HepG2 (cell line): ENCODE measurements around the gene DAG1. TPM values are rescaled to one million over a fixed set of nuclear protein-coding genes. Genes with fewer than 3 reads are reported as not detected.

Experiments used
- ATF7-NPFF ChIP-seq: sonication (generic); formaldehyde crosslinking; IDR thresholded peaks from 2 replicates; pipeline ENCODE4 v1.8.1; 2023; ENCODE audit warnings: mild to moderate bottlenecking, low read depth, missing genetic modification reagents, moderate library complexity
- EP300 ChIP-seq, 3 experiments: sonication (generic) in 1 of 3; formaldehyde crosslinking in 1 of 3; IDR thresholded peaks; 2 replicates each; pipeline versions ENCODE4 v1.5.1 to v1.6.1; 2011 to 2020; ENCODE audit warnings: low read depth in 2 of 3, low read length in 2 of 3, borderline replicate concordance in 1 of 3, improper control_type of control experiment in 1 of 3, mild to moderate bottlenecking in 1 of 3, missing genetic modification reagents in 1 of 3, moderate library complexity in 1 of 3
- GABPB1 ChIP-seq: IDR thresholded peaks from 2 replicates; pipeline ENCODE4 v1.6.1; 2016; ENCODE audit warnings: mild to moderate bottlenecking, missing genetic modification reagents, moderate library complexity, missing compliant biosample characterization
- GATAD2A ChIP-seq: IDR thresholded peaks from 2 replicates; pipeline ENCODE4 v1.6.1; 2016
- HOXA3 ChIP-seq: sonication (generic); formaldehyde crosslinking; IDR thresholded peaks from 2 replicates; pipeline ENCODE4 v1.5.0; 2020; ENCODE audit warnings: missing genetic modification reagents
- JUND ChIP-seq: sonication (generic); formaldehyde crosslinking; IDR thresholded peaks from 2 replicates; pipeline ENCODE4 v1.8.0; 2022; ENCODE audit warnings: mild to moderate bottlenecking, missing genetic modification reagents
- NCOA2 ChIP-seq: sonication (generic); formaldehyde crosslinking; IDR thresholded peaks from 2 replicates; pipeline ENCODE4 v1.8.0; 2022; ENCODE audit warnings: inconsistent platforms
- RORA ChIP-seq: sonication (generic); formaldehyde crosslinking; IDR thresholded peaks from 2 replicates; pipeline ENCODE4 v1.5.0; 2020; ENCODE audit warnings: mild to moderate bottlenecking, missing genetic modification reagents, moderate library complexity
- YEATS2 ChIP-seq: sonication (generic); formaldehyde crosslinking; IDR thresholded peaks from 2 replicates; pipeline ENCODE4 v1.4.0; 2020; ENCODE audit warnings: missing genetic modification reagents, borderline replicate concordance
- ZFYVE20 ChIP-seq: sonication (generic); formaldehyde crosslinking; IDR thresholded peaks from 2 replicates; pipeline ENCODE4 v1.8.0; 2023; ENCODE audit warnings: low read depth, mild to moderate bottlenecking, moderate library complexity, missing genetic modification reagents, borderline replicate concordance
- ZNF136 ChIP-seq: sonication (generic); formaldehyde crosslinking; IDR thresholded peaks from 2 replicates; pipeline ENCODE4 v1.8.1; 2022; ENCODE audit warnings: low read depth, mild to moderate bottlenecking, moderate library complexity, missing genetic modification reagents
- ZNF138 ChIP-seq: sonication (generic); formaldehyde crosslinking; IDR thresholded peaks from 2 replicates; pipeline ENCODE4 v1.5.0; 2020; ENCODE audit warnings: mild to moderate bottlenecking, low read depth, missing genetic modification reagents
- ZNF263 ChIP-seq: sonication (generic); formaldehyde crosslinking; IDR thresholded peaks from 2 replicates; pipeline ENCODE4 v1.4.0; 2020; ENCODE audit warnings: missing genetic modification reagents
- polyA plus RNA-seq, 8 experiments: library from polyadenylated mRNA; depleted of rRNA in 3 of 8; stranded (reverse) in 7 of 8; unstranded in 1 of 8; fragments of >200 nt; fragmentation: Illumina TruSeq in 4 of 8; extraction: Trizol in 4 of 8; gene quantifications; 2 replicates each; pipeline versions ENCODE4 v1.2.1 to v1.2.3, GENCODE V29; 2011 to 2016; ENCODE audit warnings: low read depth in 4 of 8, missing spikeins in 1 of 8, mixed read lengths in 1 of 8; ENCODE audit not compliant: insufficient read depth in 1 of 8
- total RNA-seq, 5 experiments: library from RNA; depleted of rRNA; stranded (reverse); fragments of >200 nt; fragmentation: Illumina TruSeq; extraction: Trizol; gene quantifications; 2 replicates each; pipeline ENCODE4 v1.2.3, GENCODE V29; 2016; ENCODE audit warnings: low read depth in 1 of 5
- TF ChIP-seq, protein P1 (sequence below): sonication (generic); formaldehyde crosslinking; IDR thresholded peaks from 2 replicates; pipeline ENCODE4 v1.4.0; 2020; ENCODE audit warnings: missing genetic modification reagents
- TF ChIP-seq, protein P2 (sequence below): sonication (generic); formaldehyde crosslinking; IDR thresholded peaks from 2 replicates; pipeline ENCODE4 v1.5.1; 2020; ENCODE audit warnings: mild to moderate bottlenecking, missing genetic modification reagents, moderate library complexity
- TF ChIP-seq, protein P3 (sequence below): IDR thresholded peaks from 2 replicates; pipeline ENCODE4 v1.6.1; 2012; ENCODE audit warnings: low read length, improper control_type of control experiment
- TF ChIP-seq, protein P4 (sequence below): IDR thresholded peaks from 2 replicates; pipeline ENCODE4 v1.6.1; 2016; ENCODE audit warnings: missing compliant biosample characterization, missing genetic modification reagents, borderline replicate concordance

The DAG1 gene
- total and polyA plus RNA-seq, 2 of the 13 experiments (the other 11 are each of a cell fraction or from before 2014, with no cell fraction given) = 47.3 to 50.4 TPM

DNA sequence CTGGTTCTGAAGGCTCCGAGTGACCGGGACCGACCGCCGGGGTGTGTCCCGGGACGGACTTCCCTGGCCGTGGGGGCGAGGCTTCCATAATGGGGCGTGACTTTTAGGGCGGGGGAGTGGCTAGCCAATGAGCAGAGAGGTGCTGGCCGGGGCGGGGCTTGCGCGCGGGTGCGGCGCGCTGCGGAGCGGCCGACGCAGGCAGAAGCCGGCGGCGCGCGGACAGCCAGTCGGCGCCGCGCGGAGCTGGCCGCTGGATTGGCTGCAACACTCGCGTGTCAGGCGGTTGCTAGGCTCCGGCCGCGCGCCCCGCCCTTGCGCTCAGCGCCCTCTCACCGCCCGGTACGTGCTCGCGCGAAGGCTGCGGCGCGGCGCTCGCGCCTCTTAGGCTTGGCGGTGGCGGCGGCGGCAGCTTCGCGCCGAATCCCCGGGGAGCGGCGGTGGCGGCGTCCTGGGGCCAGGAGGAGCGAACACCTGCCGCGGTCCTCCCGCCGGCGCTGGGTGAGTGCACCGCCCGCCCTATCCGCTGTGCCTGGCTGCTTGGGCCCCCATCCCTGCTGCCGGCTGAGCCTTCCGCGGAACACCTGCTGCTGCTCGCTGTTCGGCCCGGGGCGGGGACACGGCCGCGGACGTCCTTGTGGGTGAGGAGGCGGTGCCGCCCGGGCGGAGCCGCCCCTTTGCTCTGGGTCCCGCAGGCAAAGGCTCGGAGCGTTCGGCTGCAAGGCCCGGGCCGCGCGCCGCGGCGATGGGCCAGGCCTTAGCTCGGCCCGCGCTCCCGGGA, at the start of gene DAG1 (continued):
- no peak for TF ChIP-seq EP300 (IDR thresholded peaks at IDR 0.05; ENCODE audit: low read depth in 2 of 2, low read length in 2 of 2)
- peak; percentile 45; the same call in 1 of the 2 replicates for TF ChIP-seq EP300 (CRISPR knock-in tag; IDR thresholded peaks at IDR 0.05; ENCODE audit: borderline replicate concordance)
- TF ChIP-seq ZNF136 = no peak
- TF ChIP-seq, protein P1, sequence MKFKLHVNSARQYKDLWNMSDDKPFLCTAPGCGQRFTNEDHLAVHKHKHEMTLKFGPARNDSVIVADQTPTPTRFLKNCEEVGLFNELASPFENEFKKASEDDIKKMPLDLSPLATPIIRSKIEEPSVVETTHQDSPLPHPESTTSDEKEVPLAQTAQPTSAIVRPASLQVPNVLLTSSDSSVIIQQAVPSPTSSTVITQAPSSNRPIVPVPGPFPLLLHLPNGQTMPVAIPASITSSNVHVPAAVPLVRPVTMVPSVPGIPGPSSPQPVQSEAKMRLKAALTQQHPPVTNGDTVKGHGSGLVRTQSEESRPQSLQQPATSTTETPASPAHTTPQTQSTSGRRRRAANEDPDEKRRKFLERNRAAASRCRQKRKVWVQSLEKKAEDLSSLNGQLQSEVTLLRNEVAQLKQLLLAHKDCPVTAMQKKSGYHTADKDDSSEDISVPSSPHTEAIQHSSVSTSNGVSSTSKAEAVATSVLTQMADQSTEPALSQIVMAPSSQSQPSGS = no peak
- peak; percentile 93 for TF ChIP-seq ZNF138 (CRISPR knock-in tag)
- TF ChIP-seq, protein P2, sequence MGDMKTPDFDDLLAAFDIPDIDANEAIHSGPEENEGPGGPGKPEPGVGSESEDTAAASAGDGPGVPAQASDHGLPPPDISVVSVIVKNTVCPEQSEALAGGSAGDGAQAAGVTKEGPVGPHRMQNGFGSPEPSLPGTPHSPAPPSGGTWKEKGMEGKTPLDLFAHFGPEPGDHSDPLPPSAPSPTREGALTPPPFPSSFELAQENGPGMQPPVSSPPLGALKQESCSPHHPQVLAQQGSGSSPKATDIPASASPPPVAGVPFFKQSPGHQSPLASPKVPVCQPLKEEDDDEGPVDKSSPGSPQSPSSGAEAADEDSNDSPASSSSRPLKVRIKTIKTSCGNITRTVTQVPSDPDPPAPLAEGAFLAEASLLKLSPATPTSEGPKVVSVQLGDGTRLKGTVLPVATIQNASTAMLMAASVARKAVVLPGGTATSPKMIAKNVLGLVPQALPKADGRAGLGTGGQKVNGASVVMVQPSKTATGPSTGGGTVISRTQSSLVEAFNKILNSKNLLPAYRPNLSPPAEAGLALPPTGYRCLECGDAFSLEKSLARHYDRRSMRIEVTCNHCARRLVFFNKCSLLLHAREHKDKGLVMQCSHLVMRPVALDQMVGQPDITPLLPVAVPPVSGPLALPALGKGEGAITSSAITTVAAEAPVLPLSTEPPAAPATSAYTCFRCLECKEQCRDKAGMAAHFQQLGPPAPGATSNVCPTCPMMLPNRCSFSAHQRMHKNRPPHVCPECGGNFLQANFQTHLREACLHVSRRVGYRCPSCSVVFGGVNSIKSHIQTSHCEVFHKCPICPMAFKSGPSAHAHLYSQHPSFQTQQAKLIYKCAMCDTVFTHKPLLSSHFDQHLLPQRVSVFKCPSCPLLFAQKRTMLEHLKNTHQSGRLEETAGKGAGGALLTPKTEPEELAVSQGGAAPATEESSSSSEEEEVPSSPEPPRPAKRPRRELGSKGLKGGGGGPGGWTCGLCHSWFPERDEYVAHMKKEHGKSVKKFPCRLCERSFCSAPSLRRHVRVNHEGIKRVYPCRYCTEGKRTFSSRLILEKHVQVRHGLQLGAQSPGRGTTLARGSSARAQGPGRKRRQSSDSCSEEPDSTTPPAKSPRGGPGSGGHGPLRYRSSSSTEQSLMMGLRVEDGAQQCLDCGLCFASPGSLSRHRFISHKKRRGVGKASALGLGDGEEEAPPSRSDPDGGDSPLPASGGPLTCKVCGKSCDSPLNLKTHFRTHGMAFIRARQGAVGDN (CRISPR knock-in tag) = peak; percentile 85
- TF ChIP-seq ATF7-NPFF (CRISPR knock-in tag) = peak; percentile 61
- TF ChIP-seq NCOA2 (CRISPR knock-in tag) = 0 out of 2 replicates have a peak, but pooled peaks have one; percentile 25
- peak; percentile 71; the same call in 1 of the 2 replicates for TF ChIP-seq HOXA3 (CRISPR knock-in tag)
- TF ChIP-seq YEATS2 (CRISPR knock-in tag) = 0 out of 2 replicates have a peak, but pooled peaks have one; percentile 17
- peak; percentile 73; the same call in 1 of the 2 replicates for TF ChIP-seq ZFYVE20
- TF ChIP-seq ZNF263 = no peak
- no peak; the same call in 1 of the 2 replicates for TF ChIP-seq GATAD2A
- TF ChIP-seq, protein P3, sequence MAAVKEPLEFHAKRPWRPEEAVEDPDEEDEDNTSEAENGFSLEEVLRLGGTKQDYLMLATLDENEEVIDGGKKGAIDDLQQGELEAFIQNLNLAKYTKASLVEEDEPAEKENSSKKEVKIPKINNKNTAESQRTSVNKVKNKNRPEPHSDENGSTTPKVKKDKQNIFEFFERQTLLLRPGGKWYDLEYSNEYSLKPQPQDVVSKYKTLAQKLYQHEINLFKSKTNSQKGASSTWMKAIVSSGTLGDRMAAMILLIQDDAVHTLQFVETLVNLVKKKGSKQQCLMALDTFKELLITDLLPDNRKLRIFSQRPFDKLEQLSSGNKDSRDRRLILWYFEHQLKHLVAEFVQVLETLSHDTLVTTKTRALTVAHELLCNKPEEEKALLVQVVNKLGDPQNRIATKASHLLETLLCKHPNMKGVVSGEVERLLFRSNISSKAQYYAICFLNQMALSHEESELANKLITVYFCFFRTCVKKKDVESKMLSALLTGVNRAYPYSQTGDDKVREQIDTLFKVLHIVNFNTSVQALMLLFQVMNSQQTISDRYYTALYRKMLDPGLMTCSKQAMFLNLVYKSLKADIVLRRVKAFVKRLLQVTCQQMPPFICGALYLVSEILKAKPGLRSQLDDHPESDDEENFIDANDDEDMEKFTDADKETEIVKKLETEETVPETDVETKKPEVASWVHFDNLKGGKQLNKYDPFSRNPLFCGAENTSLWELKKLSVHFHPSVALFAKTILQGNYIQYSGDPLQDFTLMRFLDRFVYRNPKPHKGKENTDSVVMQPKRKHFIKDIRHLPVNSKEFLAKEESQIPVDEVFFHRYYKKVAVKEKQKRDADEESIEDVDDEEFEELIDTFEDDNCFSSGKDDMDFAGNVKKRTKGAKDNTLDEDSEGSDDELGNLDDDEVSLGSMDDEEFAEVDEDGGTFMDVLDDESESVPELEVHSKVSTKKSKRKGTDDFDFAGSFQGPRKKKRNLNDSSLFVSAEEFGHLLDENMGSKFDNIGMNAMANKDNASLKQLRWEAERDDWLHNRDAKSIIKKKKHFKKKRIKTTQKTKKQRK = no peak
- TF ChIP-seq, protein P4, sequence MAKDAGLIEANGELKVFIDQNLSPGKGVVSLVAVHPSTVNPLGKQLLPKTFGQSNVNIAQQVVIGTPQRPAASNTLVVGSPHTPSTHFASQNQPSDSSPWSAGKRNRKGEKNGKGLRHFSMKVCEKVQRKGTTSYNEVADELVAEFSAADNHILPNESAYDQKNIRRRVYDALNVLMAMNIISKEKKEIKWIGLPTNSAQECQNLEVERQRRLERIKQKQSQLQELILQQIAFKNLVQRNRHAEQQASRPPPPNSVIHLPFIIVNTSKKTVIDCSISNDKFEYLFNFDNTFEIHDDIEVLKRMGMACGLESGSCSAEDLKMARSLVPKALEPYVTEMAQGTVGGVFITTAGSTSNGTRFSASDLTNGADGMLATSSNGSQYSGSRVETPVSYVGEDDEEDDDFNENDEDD (CRISPR knock-in tag) = peak; percentile 72; the same call in 1 of the 2 replicates
- peak; percentile 66 for TF ChIP-seq GABPB1 (CRISPR knock-in tag)
- 0 out of 2 replicates have a peak, but pooled peaks have one; percentile 55 for TF ChIP-seq JUND (CRISPR knock-in tag)
- TF ChIP-seq RORA (CRISPR knock-in tag) = no peak
